DOHH2 (cell line): ENCODE measurements around the gene TEX26.

ENCODE experiments used
- H3F3A ChIP-seq: fragments of 200-600 bp; sonication (generic), shearing (Covaris generic); 2 replicates; pipeline ENCODE4 v1.6.0; 2016; ENCODE audit warnings: antibody characterized with exemption, mild to moderate bottlenecking; ENCODE audit not compliant: control insufficient read depth, insufficient read depth
- H3K27ac ChIP-seq: fragments of 200-600 bp; sonication (generic); 2 replicates; pipeline ENCODE4 v1.5.1; 2014; ENCODE audit warnings: low read depth, mild to moderate bottlenecking, low read length, moderate library complexity
- H3K27me3 ChIP-seq: fragments of 200-600 bp; sonication (generic); 2 replicates; pipeline ENCODE4 v1.6.1; 2014; ENCODE audit warnings: mild to moderate bottlenecking, low read length, mixed read lengths; ENCODE audit not compliant: control insufficient read depth
- H3K36me3 ChIP-seq: fragments of 200-600 bp; sonication (generic); 2 replicates; pipeline ENCODE4 v1.6.1; 2014; ENCODE audit warnings: mild to moderate bottlenecking, low read length, moderate library complexity, mixed read lengths; ENCODE audit not compliant: control insufficient read depth
- H3K4me1 ChIP-seq: fragments of 200-600 bp; sonication (generic); 2 replicates; pipeline ENCODE4 v1.6.1; 2014; ENCODE audit warnings: mild to moderate bottlenecking, low read length, mixed read lengths; ENCODE audit not compliant: control insufficient read depth
- H3K4me2 ChIP-seq: fragments of 200-600 bp; sonication (generic); 2 replicates; pipeline ENCODE4 v1.6.0; 2014; ENCODE audit warnings: mild to moderate bottlenecking, low read length, moderate library complexity
- H3K4me3 ChIP-seq: fragments of 200-600 bp; sonication (generic); 2 replicates; pipeline ENCODE4 v1.5.1; 2014; ENCODE audit warnings: mild to moderate bottlenecking, low read length, mixed read lengths
- H3K79me2 ChIP-seq: fragments of 200-600 bp; sonication (generic); 2 replicates; pipeline ENCODE4 v1.6.1; 2014; ENCODE audit warnings: mild to moderate bottlenecking, low read length, mixed read lengths; ENCODE audit not compliant: control insufficient read depth
- H3K9me2 ChIP-seq: fragments of 200-600 bp; sonication (generic); replicated peaks from 2 replicates; pipeline ENCODE4 v1.6.1; 2014; ENCODE audit warnings: mild to moderate bottlenecking, low read length, mixed read lengths; ENCODE audit not compliant: control insufficient read depth
- H3K9me3 ChIP-seq: fragments of 200-600 bp; sonication (generic); 2 replicates; pipeline ENCODE4 v1.6.1; 2014; ENCODE audit warnings: antibody characterized with exemption, low read length, mixed read lengths; ENCODE audit not compliant: control insufficient read depth, insufficient read depth
- H4K20me1 ChIP-seq: fragments of 200-600 bp; sonication (generic); 2 replicates; pipeline ENCODE4 v1.6.0; 2014; ENCODE audit warnings: low read depth, mild to moderate bottlenecking, antibody characterized with exemption, low read length, moderate library complexity; ENCODE audit not compliant: control insufficient read depth, insufficient read depth
- CTCF ChIP-seq: fragments of 200-600 bp; sonication (generic); IDR thresholded peaks from one replicate; pipeline ENCODE4 v1.5.1; 2014; ENCODE audit warnings: antibody characterized with exemption, mild to moderate bottlenecking, low read depth, low read length; ENCODE audit not compliant: poor library complexity, severe bottlenecking
- EZH2phosphoT487 ChIP-seq: fragments of 200-600 bp; sonication (generic); IDR thresholded peaks from 2 replicates; pipeline ENCODE4 v1.6.1; 2017; ENCODE audit warnings: borderline replicate concordance, mild to moderate bottlenecking, antibody characterized with exemption, low read length, moderate library complexity, mixed read lengths

TEX26 gene

GRCh38 chr13:30974350-30974749, 41.9 kb downstream of the TEX26 start:
- Histone ChIP-seq H3F3A (no peaks in the 10 kb centered on the region), H3K4me2 (no peak overlapping the region), H3K79me2 (no peaks in the 10 kb centered on the region), H3K27me3 (peaks cover 19% of the 10 kb centered on the region), H3K9me2 (no peaks in the 10 kb centered on the region), H3K9me3 (no peaks in the 10 kb centered on the region), H3K27ac (no peak overlapping the region), H3K36me3 (no peaks in the 10 kb centered on the region), H3K4me1 (no peaks in the 10 kb centered on the region), H3K4me3 (no peak overlapping the region), H4K20me1 (no peaks in the 10 kb centered on the region)
- no peak for TF ChIP-seq CTCF

GRCh38 chr13:30976025-30976424, 43.6 kb downstream of the TEX26 start:
- no peak overlapping the region for H3K4me3 ChIP-seq
- no peaks in the 10 kb centered on the region for H4K20me1 ChIP-seq
- no peaks in the 10 kb centered on the region for H3K36me3 ChIP-seq
- H3K79me2 ChIP-seq, result no peaks in the 10 kb centered on the region
- TF ChIP-seq CTCF (no peak), EZH2phosphoT487 (no peak)
- H3F3A ChIP-seq, result no peaks in the 10 kb centered on the region
- H3K4me2 ChIP-seq, result no peak overlapping the region
- H3K27ac ChIP-seq, result no peak overlapping the region
- no peaks in the 10 kb centered on the region for H3K9me2 ChIP-seq
- peaks cover 24% of the 10 kb centered on the region for H3K27me3 ChIP-seq
- no peaks in the 10 kb centered on the region for H3K9me3 ChIP-seq
- H3K4me1 ChIP-seq, result no peaks in the 10 kb centered on the region

GRCh38 chr13:30978981-30979956, 46.8 kb downstream of the TEX26 start:
- Histone ChIP-seq H3K4me2 (no peak overlapping the region), H3K36me3 (no peaks in the 10 kb centered on the region), H3K4me3 (no peak overlapping the region), H3K4me1 (no peaks in the 10 kb centered on the region), H4K20me1 (no peaks in the 10 kb centered on the region), H3K27me3 (peaks cover 32% of the 10 kb centered on the region), H3K9me2 (no peaks in the 10 kb centered on the region), H3K79me2 (no peaks in the 10 kb centered on the region), H3K9me3 (no peaks in the 10 kb centered on the region), H3F3A (no peaks in the 10 kb centered on the region), H3K27ac (no peak overlapping the region)
- TF ChIP-seq EZH2phosphoT487 (no peak), CTCF (peak; percentile 96)
